ENCODE results near the gene DYRK1A.

Gene DYRK1A

GRCh38 chr21:37385179-37385765 is 18.7 kb downstream of the DYRK1A start:
- DNase-seq = no peak

GRCh38 chr21:37386151-37386550 is 19.6 kb downstream of the DYRK1A start:
- DNase-seq = no peak

GRCh38 chr21:37389456-37389855 is 22.9 kb downstream of the DYRK1A start:
- no peak for DNase-seq

GRCh38 chr21:37391666-37392065 is 25.1 kb downstream of the DYRK1A start:
- DNase-seq = no peak

- no peak for DNase-seq
Measured at GRCh38 chr21:37392441-37392840, 25.9 kb downstream of the DYRK1A start.

GRCh38 chr21:37393030-37393429 is 26.5 kb downstream of the DYRK1A start:
- DNase-seq = no peak

- no peak for DNase-seq
Measured at GRCh38 chr21:37393786-37394185, 27.2 kb downstream of the DYRK1A start.

GRCh38 chr21:37395961-37396360 is 29.4 kb downstream of the DYRK1A start:
- DNase-seq = no peak

GRCh38 chr21:37396855-37397254 is 30.3 kb downstream of the DYRK1A start:
- DNase-seq = no peak

- no peak for DNase-seq
Measured at GRCh38 chr21:37398697-37399096, 32.1 kb downstream of the DYRK1A start.

- DNase-seq = no peak
Measured at GRCh38 chr21:37402251-37402867, 35.8 kb downstream of the DYRK1A start.

GRCh38 chr21:37405629-37406028 is 39.1 kb downstream of the DYRK1A start:
- no peak for DNase-seq

- no peak for DNase-seq
Measured at GRCh38 chr21:37407719-37408420, 41.3 kb downstream of the DYRK1A start.

GRCh38 chr21:37408464-37409193 is 42.1 kb downstream of the DYRK1A start:
- no peak for DNase-seq

- no peak for DNase-seq
Measured at GRCh38 chr21:37410639-37411038, 44.1 kb downstream of the DYRK1A start.

GRCh38 chr21:37412603-37413360 is 46.2 kb downstream of the DYRK1A start:
- no peak for DNase-seq

- DNase-seq = no peak
Measured at GRCh38 chr21:37413553-37414291, 47.1 kb downstream of the DYRK1A start.

GRCh38 chr21:37414292-37415253 is 48.0 kb downstream of the DYRK1A start:
- no peak for DNase-seq

GRCh38 chr21:37415939-37416338 is 49.4 kb downstream of the DYRK1A start:
- no peak for DNase-seq

GRCh38 chr21:37416914-37417313 is 50.3 kb downstream of the DYRK1A start:
- no peak for DNase-seq

Measured in NCI-H187 treated with DMSO at 0.1 percent for 48 hours (cell line).